ENCODE measurements around the gene P2RX5. TPM values are rescaled to one million over a fixed set of nuclear protein-coding genes. Genes with fewer than 3 reads are reported as not detected.

P2RX5 gene
- total RNA-seq, 6 donors from 2014 or later = 0.46 to 15.7 (median 2.5) TPM; not detected in 1

DNA sequence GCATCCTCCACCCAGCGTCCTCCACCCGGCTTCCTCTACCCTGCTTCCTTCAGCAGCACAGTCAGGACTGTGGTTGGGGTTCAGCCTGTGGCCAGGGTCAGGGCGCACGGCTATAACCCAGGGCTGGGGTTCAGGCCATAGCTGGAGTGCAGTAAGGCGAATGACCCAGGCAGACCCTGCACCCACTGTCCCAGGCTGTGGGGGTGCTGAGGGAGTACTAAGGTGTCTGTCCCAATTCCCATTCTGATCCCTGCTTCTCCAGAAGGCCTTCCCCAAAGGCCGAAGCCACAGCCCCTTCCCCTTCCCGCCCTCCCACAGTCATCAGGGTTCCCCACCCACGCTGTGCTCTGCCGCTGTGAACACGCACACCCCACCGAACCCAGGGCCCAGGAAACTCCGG is 14.9 kb downstream of the P2RX5 start:
- TF ChIP-seq, protein P1, sequence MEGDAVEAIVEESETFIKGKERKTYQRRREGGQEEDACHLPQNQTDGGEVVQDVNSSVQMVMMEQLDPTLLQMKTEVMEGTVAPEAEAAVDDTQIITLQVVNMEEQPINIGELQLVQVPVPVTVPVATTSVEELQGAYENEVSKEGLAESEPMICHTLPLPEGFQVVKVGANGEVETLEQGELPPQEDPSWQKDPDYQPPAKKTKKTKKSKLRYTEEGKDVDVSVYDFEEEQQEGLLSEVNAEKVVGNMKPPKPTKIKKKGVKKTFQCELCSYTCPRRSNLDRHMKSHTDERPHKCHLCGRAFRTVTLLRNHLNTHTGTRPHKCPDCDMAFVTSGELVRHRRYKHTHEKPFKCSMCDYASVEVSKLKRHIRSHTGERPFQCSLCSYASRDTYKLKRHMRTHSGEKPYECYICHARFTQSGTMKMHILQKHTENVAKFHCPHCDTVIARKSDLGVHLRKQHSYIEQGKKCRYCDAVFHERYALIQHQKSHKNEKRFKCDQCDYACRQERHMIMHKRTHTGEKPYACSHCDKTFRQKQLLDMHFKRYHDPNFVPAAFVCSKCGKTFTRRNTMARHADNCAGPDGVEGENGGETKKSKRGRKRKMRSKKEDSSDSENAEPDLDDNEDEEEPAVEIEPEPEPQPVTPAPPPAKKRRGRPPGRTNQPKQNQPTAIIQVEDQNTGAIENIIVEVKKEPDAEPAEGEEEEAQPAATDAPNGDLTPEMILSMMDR (IDR thresholded peaks at IDR 0.05) = no peak
- TF ChIP-seq EP300 (IDR thresholded peaks at IDR 0.05) = no peak
- TF ChIP-seq POLR2AphosphoS5 (IDR thresholded peaks at IDR 0.05) = no peak
- TF ChIP-seq POLR2A (IDR thresholded peaks at IDR 0.05) = no peak
- Histone ChIP-seq H3K9me3 (no peaks in the 10 kb centered on the region), H3K4me3 (no peak overlapping the region), H3K4me1 (no peaks in the 10 kb centered on the region), H3K27ac (no peak overlapping the region), H3K27me3 (peaks cover 0 to 4% (median 2%) of the 10 kb centered on the region in 4 donors), H3K36me3 (no peaks in the 10 kb centered on the region)
- DNase-seq = no peak
- WGBS, 2 donors = 89 to 91% methylated on average over 12 of the region's 12 CpGs
- no peak for ATAC-seq (ENCODE audit: low FRiP score in 2 of 2)

GRCh38 chr17:3679531-3680126 is 16.3 kb downstream of the P2RX5 start:
- WGBS, 2 donors = 38 to 51% methylated on average over 8 to 15 of the region's 20 CpGs
- peak in 1 of 2 donors; percentile 65 for DNase-seq

GRCh38 chr17:3678821-3679530 is 17.0 kb downstream of the P2RX5 start:
- no peaks in the 10 kb centered on the region for H3K36me3 ChIP-seq
- no peaks in the 10 kb centered on the region for H3K9me3 ChIP-seq
- no peaks in the 10 kb centered on the region for H3K27me3 ChIP-seq
- DNase-seq (peak in 1 of 2 donors; percentile 62), ATAC-seq (ENCODE audit: low FRiP score in 2 of 2) (peak in 1 of 2 donors; percentile 9)
- no peak overlapping the region for H3K27ac ChIP-seq
- WGBS, 2 donors = 83 to 84% methylated on average over 11 to 27 of the region's 27 CpGs
- H3K4me1 ChIP-seq = no peaks in the 10 kb centered on the region
- TF ChIP-seq EP300 (IDR thresholded peaks at IDR 0.05) (no peak), POLR2AphosphoS5 (IDR thresholded peaks at IDR 0.05) (no peak), POLR2A (IDR thresholded peaks at IDR 0.05) (no peak)
- TF ChIP-seq, protein P1 (IDR thresholded peaks at IDR 0.05) = no peak
- H3K4me3 ChIP-seq = no peak overlapping the region

More at GRCh38 chr17:3679531-3680126, 16.3 kb downstream of the P2RX5 start:
- Histone ChIP-seq H3K4me1 (no peaks in the 10 kb centered on the region), H3K4me3 (no peak overlapping the region), H3K9me3 (no peaks in the 10 kb centered on the region), H3K27me3 (no peaks in the 10 kb centered on the region), H3K36me3 (no peaks in the 10 kb centered on the region), H3K27ac (no peak overlapping the region)
- TF ChIP-seq EP300 (IDR thresholded peaks at IDR 0.05) (no peak), POLR2A (IDR thresholded peaks at IDR 0.05) (no peak), POLR2AphosphoS5 (IDR thresholded peaks at IDR 0.05) (no peak)
- TF ChIP-seq, protein P1 (IDR thresholded peaks at IDR 0.05) = no peak
- peak in 1 of 2 donors; percentile 4 for ATAC-seq (ENCODE audit: low FRiP score in 2 of 2)

DNA sequence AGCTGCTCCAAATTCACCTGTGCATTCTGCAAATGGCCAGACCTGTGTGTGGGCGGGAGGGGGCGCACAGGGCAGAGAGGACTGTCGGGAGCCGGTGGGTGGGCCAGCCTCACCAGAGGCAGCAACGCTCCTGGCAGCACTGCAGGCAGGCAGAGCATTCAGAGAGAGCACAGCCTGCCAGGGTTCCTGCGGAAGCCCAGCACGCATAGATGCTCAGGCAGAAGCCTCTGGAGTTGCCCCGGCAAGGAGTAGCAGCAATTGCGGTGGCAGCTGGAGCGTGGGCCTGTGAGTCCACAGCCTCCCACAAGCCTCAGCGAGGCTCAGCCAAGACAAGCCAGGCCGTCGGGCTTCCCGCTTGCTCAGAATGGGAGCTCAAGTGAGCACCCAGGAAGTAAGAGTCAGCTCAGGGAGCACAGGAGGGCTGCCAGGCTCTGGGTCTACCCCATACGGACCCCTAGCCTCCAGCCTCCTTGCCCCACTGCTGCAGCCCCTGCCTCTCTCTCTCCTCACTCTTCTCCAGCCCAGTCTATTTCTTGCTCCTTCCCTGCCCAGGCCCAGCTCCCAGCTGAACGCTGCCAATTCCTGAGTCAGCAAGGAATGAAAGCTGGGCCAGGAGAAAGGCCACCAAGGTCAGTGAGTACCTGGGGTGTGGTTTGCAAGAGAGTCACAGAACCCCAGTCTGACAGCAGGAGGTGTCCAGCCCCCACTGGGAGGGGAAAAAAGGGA is 17.7 kb downstream of the P2RX5 start:
- no peak overlapping the region for H3K27ac ChIP-seq
- ATAC-seq (ENCODE audit: low FRiP score in 2 of 2) (no peak), DNase-seq (peak in 1 of 2 donors; percentile 68)
- no peaks in the 10 kb centered on the region for H3K4me1 ChIP-seq
- H3K9me3 ChIP-seq = no peaks in the 10 kb centered on the region
- H3K36me3 ChIP-seq = no peaks in the 10 kb centered on the region
- H3K27me3 ChIP-seq = no peaks in the 10 kb centered on the region
- no peak for TF ChIP-seq POLR2A (IDR thresholded peaks at IDR 0.05)
- TF ChIP-seq, protein P1 (IDR thresholded peaks at IDR 0.05) = no peak
- TF ChIP-seq EP300 (IDR thresholded peaks at IDR 0.05) = no peak
- no peak for TF ChIP-seq POLR2AphosphoS5 (IDR thresholded peaks at IDR 0.05)
- no peak overlapping the region for H3K4me3 ChIP-seq
- 59 to 60% methylated on average over 2 to 14 of the region's 16 CpGs for WGBS, 2 donors

Measured in upper lobe of left lung (tissue), 6 donors.